Liver (tissue), 3 donors: ENCODE data around the gene CC2D1B.

ENCODE experiments used
- CTCF ChIP-seq: fragments of 150-350 bp; IDR thresholded peaks from 2 replicates; pipeline ENCODE4 v1.5.1; 2017; ENCODE audit warnings: improper control_type of control experiment, low read depth, low read length; ENCODE audit not compliant: missing input control
- JUND ChIP-seq, 2 donors: IDR thresholded peaks; 2 replicates each; pipeline ENCODE4 v1.6.1; 2016; ENCODE audit warnings: antibody characterized with exemption in 2 of 2
- MAX ChIP-seq: IDR thresholded peaks from 2 replicates; pipeline ENCODE4 v1.6.1; 2016; ENCODE audit warnings: antibody characterized with exemption
- TF ChIP-seq, protein P1 (sequence below): IDR thresholded peaks from 2 replicates; pipeline ENCODE4 v1.6.1; 2016; ENCODE audit warnings: antibody characterized with exemption, mild to moderate bottlenecking
- donor health status: healthy.
- donor health status: healthy.

DNA sequence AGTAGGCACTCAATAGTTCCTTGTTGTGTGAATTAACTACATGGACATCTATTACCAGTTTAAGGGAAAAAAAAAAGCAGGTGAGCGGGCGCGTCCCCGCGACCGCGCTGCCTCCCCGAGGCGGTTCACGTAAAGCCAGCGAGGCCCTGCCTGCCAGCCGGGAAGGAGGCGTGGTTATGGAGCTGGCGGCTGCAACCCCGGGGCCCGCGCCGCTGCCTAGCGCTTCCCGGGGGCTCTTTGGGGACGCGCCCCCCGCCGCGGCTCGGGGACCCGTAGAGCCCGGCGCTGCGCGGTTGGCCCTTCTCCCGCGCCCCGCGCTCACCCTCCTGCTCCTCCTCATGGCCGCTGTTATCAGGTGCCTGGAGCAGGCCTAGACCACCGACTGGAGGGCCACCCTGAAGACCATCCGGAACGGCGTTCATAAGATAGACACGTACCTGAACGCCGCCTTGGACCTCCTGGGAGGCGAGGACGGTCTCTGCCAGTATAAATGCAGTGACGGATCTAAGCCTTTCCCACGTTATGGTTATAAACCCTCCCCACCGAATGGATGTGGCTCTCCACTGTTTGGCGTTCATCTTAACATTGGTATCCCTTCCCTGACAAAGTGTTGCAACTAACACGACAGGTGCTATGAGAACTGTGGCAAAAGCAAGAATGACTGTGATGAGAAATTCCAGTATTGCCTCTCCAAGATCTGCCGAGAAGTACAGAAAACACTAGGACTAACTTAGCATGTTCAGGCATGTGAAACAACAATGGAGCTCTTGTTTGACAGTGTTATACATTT is 2.6 kb upstream of the CC2D1B start:
- TF ChIP-seq JUND (IDR thresholded peaks at IDR 0.05) = no peak
- TF ChIP-seq, protein P1, sequence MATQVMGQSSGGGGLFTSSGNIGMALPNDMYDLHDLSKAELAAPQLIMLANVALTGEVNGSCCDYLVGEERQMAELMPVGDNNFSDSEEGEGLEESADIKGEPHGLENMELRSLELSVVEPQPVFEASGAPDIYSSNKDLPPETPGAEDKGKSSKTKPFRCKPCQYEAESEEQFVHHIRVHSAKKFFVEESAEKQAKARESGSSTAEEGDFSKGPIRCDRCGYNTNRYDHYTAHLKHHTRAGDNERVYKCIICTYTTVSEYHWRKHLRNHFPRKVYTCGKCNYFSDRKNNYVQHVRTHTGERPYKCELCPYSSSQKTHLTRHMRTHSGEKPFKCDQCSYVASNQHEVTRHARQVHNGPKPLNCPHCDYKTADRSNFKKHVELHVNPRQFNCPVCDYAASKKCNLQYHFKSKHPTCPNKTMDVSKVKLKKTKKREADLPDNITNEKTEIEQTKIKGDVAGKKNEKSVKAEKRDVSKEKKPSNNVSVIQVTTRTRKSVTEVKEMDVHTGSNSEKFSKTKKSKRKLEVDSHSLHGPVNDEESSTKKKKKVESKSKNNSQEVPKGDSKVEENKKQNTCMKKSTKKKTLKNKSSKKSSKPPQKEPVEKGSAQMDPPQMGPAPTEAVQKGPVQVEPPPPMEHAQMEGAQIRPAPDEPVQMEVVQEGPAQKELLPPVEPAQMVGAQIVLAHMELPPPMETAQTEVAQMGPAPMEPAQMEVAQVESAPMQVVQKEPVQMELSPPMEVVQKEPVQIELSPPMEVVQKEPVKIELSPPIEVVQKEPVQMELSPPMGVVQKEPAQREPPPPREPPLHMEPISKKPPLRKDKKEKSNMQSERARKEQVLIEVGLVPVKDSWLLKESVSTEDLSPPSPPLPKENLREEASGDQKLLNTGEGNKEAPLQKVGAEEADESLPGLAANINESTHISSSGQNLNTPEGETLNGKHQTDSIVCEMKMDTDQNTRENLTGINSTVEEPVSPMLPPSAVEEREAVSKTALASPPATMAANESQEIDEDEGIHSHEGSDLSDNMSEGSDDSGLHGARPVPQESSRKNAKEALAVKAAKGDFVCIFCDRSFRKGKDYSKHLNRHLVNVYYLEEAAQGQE = no peak
- no peak for TF ChIP-seq CTCF
- TF ChIP-seq MAX = no peak
